Skeletal muscle satellite cell (primary cell): ENCODE results near the gene OR10A5.
"Not testable (repeated sequence)": the region's sequence is repeated elsewhere in the genome, so short reads cannot be mapped to it uniquely, and the experiment has no call there.

ENCODE experiments used
- H3K27me3 ChIP-seq: 2 replicates; pipeline ENCODE4 v1.7.0; 2013; ENCODE audit warnings: low read length; ENCODE audit not compliant: control insufficient read depth, insufficient read depth
- H3K36me3 ChIP-seq: 2 replicates; pipeline ENCODE4 v1.7.0; 2013; ENCODE audit warnings: mild to moderate bottlenecking, control low read depth, low read length; ENCODE audit not compliant: insufficient read depth
- H3K4me1 ChIP-seq: 2 replicates; pipeline ENCODE4 v1.7.0; 2013; ENCODE audit warnings: low read length; ENCODE audit not compliant: control insufficient read depth, insufficient read depth
- H3K4me2 ChIP-seq: 2 replicates; pipeline ENCODE4 v1.7.0; 2013; ENCODE audit warnings: mild to moderate bottlenecking, low read length
- H3K4me3 ChIP-seq: 2 replicates; pipeline ENCODE4 v1.7.0; 2013; ENCODE audit warnings: low read length
- H3K9ac ChIP-seq: 2 replicates; pipeline ENCODE4 v1.7.0; 2013; ENCODE audit warnings: mild to moderate bottlenecking, low read depth, low read length, moderate library complexity
- H3K9me3 ChIP-seq: replicated peaks from 2 replicates; pipeline ENCODE4 v1.7.0; 2013; ENCODE audit warnings: mild to moderate bottlenecking, control low read depth, low read length

OR10A5 gene

GRCh38 chr11:6834021-6834420 is 11.5 kb upstream of the OR10A5 start:
- H3K27me3 ChIP-seq, result peaks cover 8% of the 10 kb centered on the region
- no peak overlapping the region for H3K9ac ChIP-seq
- no peaks in the 10 kb centered on the region for H3K36me3 ChIP-seq
- H3K4me1 ChIP-seq, result no peaks in the 10 kb centered on the region
- H3K4me2 ChIP-seq, result no peak overlapping the region
- no peak overlapping the region for H3K4me3 ChIP-seq
- H3K9me3 ChIP-seq, result no peaks in the 10 kb centered on the region

GRCh38 chr11:6841694-6842093 is 3.8 kb upstream of the OR10A5 start:
- Histone ChIP-seq H3K4me1 (no peaks in the 10 kb centered on the region), H3K9ac (no peak overlapping the region), H3K4me3 (no peak overlapping the region), H3K9me3 (no peaks in the 10 kb centered on the region), H3K36me3 (no peaks in the 10 kb centered on the region), H3K27me3 (no peaks in the 10 kb centered on the region), H3K4me2 (no peak overlapping the region)

GRCh38 chr11:6843670-6844069 is 1.8 kb upstream of the OR10A5 start:
- Histone ChIP-seq H3K4me2 (no peak overlapping the region), H3K36me3 (no peaks in the 10 kb centered on the region), H3K9ac (no peak overlapping the region), H3K4me1 (no peaks in the 10 kb centered on the region), H3K27me3 (no peaks in the 10 kb centered on the region), H3K9me3 (no peaks in the 10 kb centered on the region), H3K4me3 (no peak overlapping the region)

- H3K4me1 ChIP-seq, result no peaks in the 10 kb centered on the region
- no peak overlapping the region for H3K4me3 ChIP-seq
- no peaks in the 10 kb centered on the region for H3K9me3 ChIP-seq
- H3K4me2 ChIP-seq, result no peak overlapping the region
- no peaks in the 10 kb centered on the region for H3K36me3 ChIP-seq
- H3K9ac ChIP-seq, result no peak overlapping the region
- no peaks in the 10 kb centered on the region for H3K27me3 ChIP-seq
Observed at GRCh38 chr11:6844356-6844755, 1.1 kb upstream of the OR10A5 start.

GRCh38 chr11:6850526-6850925 is 5.0 kb downstream of the OR10A5 start:
- no peak overlapping the region for H3K4me3 ChIP-seq
- H3K36me3 ChIP-seq, result no peaks in the 10 kb centered on the region
- no peaks in the 10 kb centered on the region for H3K27me3 ChIP-seq
- H3K9ac ChIP-seq, result no peak overlapping the region
- H3K4me1 ChIP-seq, result no peaks in the 10 kb centered on the region
- no peak overlapping the region for H3K4me2 ChIP-seq
- no peaks in the 10 kb centered on the region for H3K9me3 ChIP-seq

GRCh38 chr11:6854801-6855200 is 9.3 kb downstream of the OR10A5 start:
- not testable (repeated sequence) for H3K4me2 ChIP-seq, H3K4me3 ChIP-seq, H3K27me3 ChIP-seq, H3K4me1 ChIP-seq, H3K9me3 ChIP-seq, H3K9ac ChIP-seq, H3K36me3 ChIP-seq

GRCh38 chr11:6855971-6856541 is 10.6 kb downstream of the OR10A5 start:
- no peaks in the 10 kb centered on the region for H3K36me3 ChIP-seq
- no peak overlapping the region for H3K4me3 ChIP-seq
- no peaks in the 10 kb centered on the region for H3K9me3 ChIP-seq
- H3K4me1 ChIP-seq, result no peaks in the 10 kb centered on the region
- H3K9ac ChIP-seq, result no peak overlapping the region
- H3K27me3 ChIP-seq, result no peaks in the 10 kb centered on the region
- no peak overlapping the region for H3K4me2 ChIP-seq

- Histone ChIP-seq H3K4me3 (no peak overlapping the region), H3K4me1 (no peaks in the 10 kb centered on the region), H3K9ac (no peak overlapping the region), H3K36me3 (no peaks in the 10 kb centered on the region), H3K27me3 (no peaks in the 10 kb centered on the region), H3K9me3 (no peaks in the 10 kb centered on the region), H3K4me2 (no peak overlapping the region)
Observed at GRCh38 chr11:6856871-6857270, 11.4 kb downstream of the OR10A5 start.

- H3K36me3 ChIP-seq, result no peaks in the 10 kb centered on the region
- no peaks in the 10 kb centered on the region for H3K9me3 ChIP-seq
- no peak within 1 kb of the TSS for H3K9ac ChIP-seq
- H3K27me3 ChIP-seq, result no peaks in the 10 kb centered on the region
- H3K4me3 ChIP-seq, result no peak within 1 kb of the TSS
- H3K4me2 ChIP-seq, result no peak within 1 kb of the TSS
- H3K4me1 ChIP-seq, result no peaks in the 10 kb centered on the region
Observed at GRCh38 chr11:6862961-6863360, 17.5 kb downstream of the OR10A5 start, which contains the start of gene OR10A2. TSS of gene OR10A2 (plus strand) at chr11:6863057. CDS start at chr11:6869755, 6,698 bp downstream.

GRCh38 chr11:6864438-6864837 is 19.0 kb downstream of the OR10A5 start:
- H3K27me3 ChIP-seq, result no peaks in the 10 kb centered on the region
- no peak overlapping the region for H3K9ac ChIP-seq
- no peaks in the 10 kb centered on the region for H3K36me3 ChIP-seq
- no peaks in the 10 kb centered on the region for H3K4me1 ChIP-seq
- no peaks in the 10 kb centered on the region for H3K9me3 ChIP-seq
- H3K4me2 ChIP-seq, result no peak overlapping the region
- no peak overlapping the region for H3K4me3 ChIP-seq

GRCh38 chr11:6871278-6871677 is 25.8 kb downstream of the OR10A5 start:
- no peaks in the 10 kb centered on the region for H3K4me1 ChIP-seq
- H3K27me3 ChIP-seq, result no peaks in the 10 kb centered on the region
- H3K36me3 ChIP-seq, result no peaks in the 10 kb centered on the region
- H3K9ac ChIP-seq, result no peak overlapping the region
- no peaks in the 10 kb centered on the region for H3K9me3 ChIP-seq
- no peak overlapping the region for H3K4me3 ChIP-seq
- no peak overlapping the region for H3K4me2 ChIP-seq

- Histone ChIP-seq H3K9ac (no peak overlapping the region), H3K4me2 (no peak overlapping the region), H3K4me1 (no peaks in the 10 kb centered on the region), H3K27me3 (peaks cover 4% of the 10 kb centered on the region), H3K36me3 (no peaks in the 10 kb centered on the region), H3K4me3 (no peak overlapping the region), H3K9me3 (no peaks in the 10 kb centered on the region)
Observed at GRCh38 chr11:6875761-6876160, 30.3 kb downstream of the OR10A5 start.
